Aorta (tissue), 5 donors: ENCODE data around the gene MAML2. TPM values are rescaled to one million over a fixed set of nuclear protein-coding genes. Genes with fewer than 3 reads are reported as not detected.

ENCODE experiments used
- ATAC-seq: fragments of 200-7000 bp; cut with Tn5 transposase; one replicate; pipeline ENCODE4 v1.9.1; 2022; ENCODE audit warnings: moderate library complexity; ENCODE audit not compliant: low FRiP score
- DNase-seq, 2 donors: peaks; one replicate each; pipeline ENCODE4 v3.0.0-alpha.2; 2020
- H3K27ac ChIP-seq, 2 donors: one replicate each; pipeline ENCODE4 v1.5.1; 2013; ENCODE audit warnings: low read length in 2 of 2, mild to moderate bottlenecking in 2 of 2, moderate library complexity in 2 of 2, control low read depth in 1 of 2, inconsistent platforms in 1 of 2, low read depth in 1 of 2
- H3K27me3 ChIP-seq, 2 donors: one replicate each; pipeline ENCODE4 v1.6.1; 2013; ENCODE audit warnings: control low read depth in 1 of 2, low read length in 1 of 2, mild to moderate bottlenecking in 1 of 2, moderate library complexity in 1 of 2; ENCODE audit not compliant: insufficient read depth in 2 of 2, control insufficient read depth in 1 of 2
- H3K36me3 ChIP-seq, 2 donors: one replicate each; pipeline ENCODE4 v1.6.1; 2013; ENCODE audit warnings: control low read depth in 1 of 2, low read length in 1 of 2, mild to moderate bottlenecking in 1 of 2; ENCODE audit not compliant: insufficient read depth in 2 of 2, control insufficient read depth in 1 of 2
- H3K4me1 ChIP-seq, 2 donors: one replicate each; pipeline ENCODE4 v1.6.1; 2013; ENCODE audit warnings: low read length in 2 of 2, control low read depth in 1 of 2, mild to moderate bottlenecking in 1 of 2, moderate library complexity in 1 of 2; ENCODE audit not compliant: insufficient read depth in 2 of 2, control insufficient read depth in 1 of 2
- H3K4me3 ChIP-seq, 2 donors: one replicate each; pipeline ENCODE4 v1.5.1; 2013; ENCODE audit warnings: low read length in 2 of 2, control low read depth in 1 of 2, mild to moderate bottlenecking in 1 of 2
- H3K9me3 ChIP-seq: one replicate; pipeline ENCODE4 v1.6.1; 2013; ENCODE audit warnings: mild to moderate bottlenecking, low read length; ENCODE audit not compliant: control insufficient read depth
- WGBS, 2 donors: extraction: QIAGEN DNeasy Blood & Tissue Kit; methylation state at CpG; one replicate each; pipeline ENCODE4 v1.1.7; 2013; 5-methylcytosine and 5-hydroxymethylcytosine counted together
- intact Hi-C, 2 donors: fragments of 100-400 bp; cut with DNase I; formaldehyde crosslinking; loops; one replicate each; pipeline versions ENCODE4 v1.14.2 to v1.15.0; 2022
- polyA plus RNA-seq, 2 donors: library from polyadenylated mRNA; stranded (reverse); fragments of 200-250 nt; gene quantifications; one replicate each; pipeline ENCODE4 v1.2.3, GENCODE V29; 2013
- total RNA-seq, 2 donors: library from RNA; stranded (reverse); fragmentation: NEBNext Ultra II Directional; extraction: Animal tissue kit (Norgen Biotek cat#: 25700); gene quantifications; one replicate each; pipeline ENCODE4 v1.2.1, GENCODE V29; 2021
- donor health status: healthy with polysubstance abuse.
- donor health status: Bipolar disorder and iron deficiency.
- donor health status: DM: no; HTN: no; CAD: no.
- donor health status: DM: no; HTN: no; CAD: no.
- donor health status: DM: yes; HTN: yes; CAD: no.

Gene MAML2
- total and polyA plus RNA-seq, 4 donors = 6.0 to 27.5 (median 14.0) TPM

GRCh38 chr11:96246718-96247552 lies 96.1 kb downstream of the MAML2 start:
- H3K4me1 ChIP-seq = peaks cover 0 to 6% of the 10 kb centered on the region in 2 donors
- no peaks in the 10 kb centered on the region for H3K27me3 ChIP-seq
- H3K9me3 ChIP-seq = no peaks in the 10 kb centered on the region
- no peak for ATAC-seq
- H3K4me3 ChIP-seq = no peak overlapping the region
- intact Hi-C loops = loop anchor here (10.0 kb wide), 3 partner anchors 68 to 192 kb away; no protein-coding TSS in a partner anchor
- peak overlapping the region in 1 of 2 donors; percentile 84 for H3K27ac ChIP-seq
- no peak for DNase-seq
- 12 to 13% methylated on average over 4 of the region's 4 CpGs for WGBS, 2 donors
- H3K36me3 ChIP-seq = no peaks in the 10 kb centered on the region

- peak overlapping the region in 1 of 2 donors; percentile 39 for H3K4me3 ChIP-seq
- no peaks in the 10 kb centered on the region for H3K36me3 ChIP-seq
- peaks cover 4 to 9% of the 10 kb centered on the region in 2 donors for H3K4me1 ChIP-seq
- H3K9me3 ChIP-seq = no peaks in the 10 kb centered on the region
- WGBS, 2 donors = 0% methylated on average over 19 of the region's 19 CpGs
- DNase-seq (peak; percentile 97 to 98), ATAC-seq (peak; percentile 97)
- no peaks in the 10 kb centered on the region for H3K27me3 ChIP-seq
- intact Hi-C loops = loop anchor here (5.0 to 10.0 kb wide), 4 partner anchors 72 to 188 kb away; partner anchors contain the start of gene MAML2 (in 1 of the 2)
- peak overlapping the region in 1 of 2 donors; percentile 85 for H3K27ac ChIP-seq
Observed at GRCh38 chr11:96242971-96243647, 99.9 kb downstream of the MAML2 start.

- Histone ChIP-seq H3K27me3 (no peaks in the 10 kb centered on the region), H3K27ac (no peak overlapping the region), H3K36me3 (no peaks in the 10 kb centered on the region), H3K4me3 (peak overlapping the region in 1 of 2 donors; percentile 26), H3K9me3 (no peaks in the 10 kb centered on the region), H3K4me1 (peaks cover 4 to 9% of the 10 kb centered on the region in 2 donors)
- intact Hi-C loops = loop anchor here (5.0 to 10.0 kb wide), 4 partner anchors 72 to 188 kb away; partner anchors contain the start of gene MAML2 (in 1 of the 2)
- no peak for ATAC-seq
- DNase-seq = no peak
- 30 to 35% methylated on average over 2 of the region's 2 CpGs for WGBS, 2 donors
Observed at GRCh38 chr11:96242191-96242847, 100.7 kb downstream of the MAML2 start.

- Histone ChIP-seq H3K9me3 (no peaks in the 10 kb centered on the region), H3K4me1 (peaks cover 2 to 15% of the 10 kb centered on the region in 2 donors), H3K4me3 (no peak overlapping the region), H3K27me3 (no peaks in the 10 kb centered on the region), H3K27ac (peak overlapping the region in 1 of 2 donors; percentile 71), H3K36me3 (no peaks in the 10 kb centered on the region)
- no peak for ATAC-seq
- intact Hi-C loops = loop anchor here (5.0 to 10.0 kb wide), 4 partner anchors 73 to 187 kb away; partner anchors contain the start of gene MAML2 (in 1 of the 2)
- WGBS, 2 donors = 58 to 60% methylated on average over 5 of the region's 5 CpGs
- DNase-seq = no peak
Observed at GRCh38 chr11:96241331-96241841, 101.6 kb downstream of the MAML2 start.

GRCh38 chr11:96238563-96239135 lies 104.3 kb downstream of the MAML2 start:
- no peak for DNase-seq
- Histone ChIP-seq H3K36me3 (no peaks in the 10 kb centered on the region), H3K9me3 (no peaks in the 10 kb centered on the region), H3K27ac (no peak overlapping the region), H3K4me1 (peaks cover 2 to 15% of the 10 kb centered on the region in 2 donors), H3K27me3 (no peaks in the 10 kb centered on the region), H3K4me3 (no peak overlapping the region)
- 78 to 79% methylated on average over 2 of the region's 2 CpGs for WGBS, 2 donors
- intact Hi-C loops = no loop called here
- no peak for ATAC-seq

GRCh38 chr11:96237766-96238266 lies 105.2 kb downstream of the MAML2 start:
- 22 to 30% methylated on average over 1 of the region's 1 CpG for WGBS, 2 donors
- ATAC-seq (no peak), DNase-seq (no peak)
- Histone ChIP-seq H3K4me1 (peaks cover 2 to 15% of the 10 kb centered on the region in 2 donors), H3K27me3 (no peaks in the 10 kb centered on the region), H3K27ac (no peak overlapping the region), H3K9me3 (no peaks in the 10 kb centered on the region), H3K36me3 (no peaks in the 10 kb centered on the region), H3K4me3 (no peak overlapping the region)
- intact Hi-C loops = no loop called here

- no peaks in the 10 kb centered on the region for H3K9me3 ChIP-seq
- H3K36me3 ChIP-seq = no peaks in the 10 kb centered on the region
- WGBS, 2 donors = 12% methylated on average over 4 of the region's 4 CpGs
- DNase-seq (no peak), ATAC-seq (no peak)
- peak overlapping the region in 1 of 2 donors; percentile 67 for H3K27ac ChIP-seq
- peaks cover 4 to 17% of the 10 kb centered on the region in 2 donors for H3K4me1 ChIP-seq
- H3K4me3 ChIP-seq = no peak overlapping the region
- H3K27me3 ChIP-seq = no peaks in the 10 kb centered on the region
- intact Hi-C loops = no loop called here
Observed at GRCh38 chr11:96235751-96236150, 107.2 kb downstream of the MAML2 start.
